NCI-H1417 (cell line): ENCODE results near the gene NDUFS2.

Experiments
- DNase-seq, 3 experiments: peaks; one replicate each; lab custom pipeline; 2025; lab: John Stamatoyannopoulos, UW

NDUFS2 gene

DNA sequence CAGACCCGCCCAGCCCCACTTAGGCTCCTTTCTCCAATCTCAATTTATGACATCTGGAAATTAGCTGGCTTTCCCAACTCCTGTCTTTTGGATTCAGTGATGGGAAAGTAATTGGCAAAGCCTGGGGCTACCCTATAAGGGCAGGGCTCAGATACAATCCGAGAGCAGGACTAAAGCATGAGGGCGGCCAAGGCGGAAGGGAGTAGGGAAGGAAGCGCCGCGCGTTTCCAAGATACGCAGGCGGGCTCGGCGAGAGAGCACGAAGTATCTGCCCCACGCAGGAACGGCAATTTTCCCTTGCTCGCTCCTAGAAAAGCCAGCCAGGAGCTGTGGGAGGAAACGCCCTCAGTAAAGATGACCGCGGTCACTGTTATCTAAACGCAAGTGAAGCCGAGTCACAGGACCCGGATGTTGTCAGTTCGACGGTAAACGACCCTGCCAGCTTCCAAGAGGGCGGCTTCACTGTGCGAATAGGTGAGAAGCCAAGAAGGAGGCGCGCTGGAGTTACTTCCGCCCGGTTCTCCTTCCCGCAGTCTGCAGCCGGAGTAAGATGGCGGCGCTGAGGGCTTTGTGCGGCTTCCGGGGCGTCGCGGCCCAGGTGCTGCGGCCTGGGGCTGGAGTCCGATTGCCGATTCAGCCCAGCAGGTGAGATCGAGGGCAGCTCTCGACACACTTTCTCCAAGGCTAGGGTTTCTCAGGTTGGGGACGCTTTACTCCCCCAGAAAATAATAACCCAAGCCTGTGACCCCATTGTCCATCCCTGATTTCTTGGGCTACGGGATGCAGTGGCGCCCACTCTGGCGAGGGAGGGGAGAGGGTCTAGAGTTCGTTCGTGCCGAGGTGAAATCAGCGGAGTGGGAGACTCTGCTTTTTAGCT lies at the start of gene NDUFS2:
Gene NDUFS2, plus strand, starts transcription at position 532 of the 877 bp plus-strand sequence. Its CDS starts 19 bp downstream, at position 551.
- DNase-seq: peak; percentile 97 to 100 (median 100)

DNA sequence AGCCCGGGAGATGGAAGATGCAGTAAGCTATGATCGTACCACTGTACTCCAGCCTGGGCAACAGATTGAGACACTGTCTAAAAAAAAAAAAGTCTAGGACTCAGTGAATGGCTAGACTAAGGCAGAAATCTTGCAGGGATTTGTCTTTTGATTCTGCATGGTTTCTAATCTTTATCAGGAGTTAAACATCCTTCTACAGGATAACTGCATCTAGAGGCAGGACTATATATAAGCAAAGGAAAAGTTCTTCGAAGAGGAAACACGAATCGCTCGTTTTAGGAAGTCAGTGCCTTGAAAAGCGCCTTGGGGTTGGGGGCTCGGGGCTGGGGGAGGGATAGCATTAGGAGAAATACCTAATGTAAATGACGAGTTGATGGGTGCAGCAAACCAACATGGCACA lies 49.0 kb upstream of the NDUFS2 start:
- peak in 1 of 3 experiments; percentile 39 for DNase-seq

DNA sequence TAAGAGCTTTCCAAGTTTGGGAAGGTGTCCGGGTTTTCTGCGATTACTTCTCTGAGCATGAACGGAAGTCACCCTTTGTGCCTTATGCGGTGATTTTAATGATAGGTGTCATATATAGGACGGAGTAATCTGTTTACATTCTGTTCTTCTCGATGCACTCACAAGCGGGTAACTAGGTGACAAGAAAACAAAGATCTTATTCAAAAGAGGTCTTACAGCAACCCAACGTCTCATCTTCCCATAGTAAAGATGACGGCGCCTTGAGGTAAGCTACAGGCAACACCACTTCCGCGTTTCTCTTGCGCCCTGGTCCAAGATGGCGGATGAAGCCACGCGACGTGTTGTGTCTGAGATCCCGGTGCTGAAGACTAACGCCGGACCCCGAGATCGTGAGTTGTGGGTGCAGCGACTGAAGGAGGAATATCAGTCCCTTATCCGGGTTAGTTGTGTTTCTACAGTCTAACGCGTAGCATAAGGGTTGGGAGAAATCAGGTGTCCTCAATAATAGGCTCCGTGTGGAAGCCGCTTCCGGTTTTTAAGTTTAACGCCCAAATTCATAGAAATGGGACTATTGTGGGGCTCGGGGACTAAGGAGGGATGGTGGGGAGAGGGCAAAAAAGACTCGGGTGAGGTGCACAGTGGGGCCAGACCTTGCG lies 48.4 kb upstream of the NDUFS2 start, which contains the start of gene UFC1:
Gene UFC1, plus strand, starts transcription at position 297 of the 656 bp plus-strand sequence. Its CDS starts 20 bp downstream, at position 317.
- peak; percentile 90 to 98 (median 94) for DNase-seq

DNA sequence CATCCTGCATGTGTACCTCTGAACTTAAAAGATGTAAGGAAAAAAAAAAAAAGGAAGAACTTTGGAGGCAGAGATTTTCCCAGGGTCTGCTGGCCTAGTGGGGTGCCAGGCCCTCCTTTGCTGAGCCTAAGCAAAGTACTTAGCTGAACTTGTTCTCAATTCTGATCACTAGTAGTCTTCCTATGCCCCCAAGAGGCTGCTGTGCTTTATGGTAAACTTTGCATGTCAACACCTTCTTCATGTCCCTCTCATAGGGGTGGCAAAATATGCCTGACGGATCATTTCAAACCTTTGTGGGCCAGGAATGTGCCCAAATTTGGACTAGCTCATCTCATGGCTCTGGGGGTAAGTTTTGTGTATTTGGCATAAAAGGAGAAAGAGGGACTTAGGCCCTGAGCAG lies 44.3 kb upstream of the NDUFS2 start:
- DNase-seq: no peak

DNA sequence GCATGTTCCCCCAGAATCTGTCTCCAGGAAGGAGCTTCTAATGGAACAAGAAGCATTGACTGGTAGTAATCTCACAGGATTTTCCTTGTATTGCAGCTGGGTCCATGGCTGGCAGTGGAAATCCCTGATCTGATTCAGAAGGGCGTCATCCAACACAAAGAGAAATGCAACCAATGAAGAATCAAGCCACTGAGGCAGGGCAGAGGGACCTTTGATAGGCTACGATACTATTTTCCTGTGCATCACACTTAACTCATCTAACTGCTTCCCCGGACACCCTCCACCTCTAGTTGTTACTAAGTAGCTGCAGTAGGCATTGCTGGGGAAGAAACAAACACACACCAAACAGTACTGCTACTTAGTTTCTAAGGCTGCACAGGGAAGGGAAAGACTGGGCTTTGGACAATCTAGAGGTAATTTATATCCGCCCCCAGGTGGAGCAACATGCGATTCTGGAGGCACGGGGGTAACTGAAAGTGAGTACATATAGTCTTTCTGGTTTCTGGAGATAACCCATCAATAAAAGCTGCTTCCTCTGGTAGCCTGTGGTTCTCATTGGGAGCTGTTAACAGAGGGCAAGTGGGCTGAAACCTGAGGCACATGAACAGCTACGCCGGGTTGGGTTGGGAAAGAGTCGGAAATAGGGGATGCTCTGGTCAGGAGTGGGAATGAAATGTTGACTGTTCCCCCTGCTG lies 43.7 kb upstream of the NDUFS2 start:
- DNase-seq: peak in 1 of 3 experiments; percentile 41

DNA sequence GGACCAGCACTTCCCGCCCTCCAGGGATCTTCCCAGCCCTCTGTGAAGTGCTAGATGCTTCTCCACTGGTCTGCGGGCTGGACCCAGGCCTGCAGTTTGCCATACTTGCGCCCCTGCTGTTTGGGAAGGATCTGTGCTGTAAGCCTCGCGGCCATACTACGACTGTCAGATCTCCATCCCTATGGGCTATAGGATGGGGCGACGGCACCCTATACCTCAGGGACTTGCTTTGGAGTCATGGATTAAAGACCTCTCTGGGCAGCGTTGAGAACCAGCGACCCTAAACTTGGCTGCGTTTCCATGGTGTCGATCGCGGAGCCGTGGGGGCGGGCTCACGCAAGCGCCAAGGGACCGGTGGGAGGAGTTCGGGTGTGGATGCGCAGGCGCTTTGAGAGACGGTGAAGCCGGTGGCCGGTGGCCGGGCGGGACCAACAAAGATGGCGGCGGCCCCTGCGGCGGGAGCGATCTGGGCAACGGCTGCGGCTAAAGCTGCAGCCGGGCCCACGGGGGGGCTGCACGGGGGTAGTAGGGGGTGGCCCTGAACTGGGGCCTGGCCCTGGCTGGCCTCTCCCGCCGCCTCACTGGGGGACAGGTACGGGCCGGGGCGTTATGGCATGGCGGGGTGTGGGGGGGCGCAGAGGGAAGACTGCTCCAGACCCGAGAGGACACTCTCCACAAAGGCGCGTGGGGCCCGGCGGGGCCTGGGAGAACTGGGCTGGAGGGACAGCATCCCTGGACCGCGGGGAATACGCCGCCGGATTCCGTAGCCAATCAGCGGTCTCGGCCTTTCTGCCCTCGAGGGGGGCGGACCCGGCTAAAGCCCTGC lies 42.9 kb upstream of the NDUFS2 start, which contains the start of gene USP21:
Gene USP21, plus strand, starts transcription at position 414 of the 826 bp plus-strand sequence. CDS start 1,141 bp downstream, outside the sequence.
- peak; percentile 91 to 99 (median 96) for DNase-seq

DNA sequence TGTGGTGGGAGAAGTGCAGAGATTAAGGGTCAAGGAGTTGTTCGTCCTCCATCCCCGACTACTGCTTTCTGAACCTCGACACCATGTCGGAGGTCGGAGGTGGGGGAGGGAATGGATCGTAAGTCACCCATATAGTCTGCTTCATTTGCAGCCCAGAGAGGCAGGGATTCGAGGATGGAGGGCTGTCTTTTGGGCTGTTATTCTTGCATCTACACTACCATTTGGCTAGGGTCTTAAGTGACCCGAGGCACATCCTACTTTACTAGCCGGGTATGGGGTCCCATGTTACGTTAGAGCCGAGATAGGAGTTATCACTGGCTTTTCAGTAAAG lies 42.3 kb upstream of the NDUFS2 start:
- DNase-seq: no peak

DNA sequence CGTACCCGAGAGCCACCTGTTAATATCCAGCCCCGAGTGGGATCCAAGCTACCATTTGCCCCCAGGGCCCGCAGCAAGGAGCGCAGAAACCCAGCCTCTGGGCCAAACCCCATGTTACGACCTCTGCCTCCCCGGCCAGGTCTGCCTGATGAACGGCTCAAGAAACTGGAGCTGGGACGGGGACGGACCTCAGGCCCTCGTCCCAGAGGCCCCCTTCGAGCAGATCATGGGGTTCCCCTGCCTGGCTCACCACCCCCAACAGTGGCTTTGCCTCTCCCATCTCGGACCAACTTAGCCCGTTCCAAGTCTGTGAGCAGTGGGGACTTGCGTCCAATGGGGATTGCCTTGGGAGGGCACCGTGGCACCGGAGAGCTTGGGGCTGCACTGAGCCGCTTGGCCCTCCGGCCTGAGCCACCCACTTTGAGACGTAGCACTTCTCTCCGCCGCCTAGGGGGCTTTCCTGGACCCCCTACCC lies 41.5 kb upstream of the NDUFS2 start:
- no peak for DNase-seq

DNA sequence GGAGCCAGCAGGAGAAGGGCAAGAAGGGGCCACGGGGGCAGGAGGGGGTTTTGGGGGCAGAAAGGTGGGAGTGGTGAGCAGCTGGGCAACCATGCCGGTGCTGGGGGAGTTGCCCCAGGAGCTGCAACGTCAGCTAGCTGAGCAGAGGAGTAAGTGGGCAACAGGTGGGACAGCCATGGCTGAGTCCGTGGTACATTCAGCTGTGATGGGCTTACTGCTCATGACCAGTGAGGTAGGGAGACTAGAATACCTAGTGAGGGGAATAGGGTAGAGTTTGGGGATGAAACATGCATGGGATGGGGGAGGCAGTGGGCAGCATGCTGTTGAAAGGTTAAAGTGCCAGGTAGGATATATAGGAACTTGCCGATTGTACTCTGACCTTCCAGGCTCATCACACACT lies 40.5 kb upstream of the NDUFS2 start:
- DNase-seq: no peak

DNA sequence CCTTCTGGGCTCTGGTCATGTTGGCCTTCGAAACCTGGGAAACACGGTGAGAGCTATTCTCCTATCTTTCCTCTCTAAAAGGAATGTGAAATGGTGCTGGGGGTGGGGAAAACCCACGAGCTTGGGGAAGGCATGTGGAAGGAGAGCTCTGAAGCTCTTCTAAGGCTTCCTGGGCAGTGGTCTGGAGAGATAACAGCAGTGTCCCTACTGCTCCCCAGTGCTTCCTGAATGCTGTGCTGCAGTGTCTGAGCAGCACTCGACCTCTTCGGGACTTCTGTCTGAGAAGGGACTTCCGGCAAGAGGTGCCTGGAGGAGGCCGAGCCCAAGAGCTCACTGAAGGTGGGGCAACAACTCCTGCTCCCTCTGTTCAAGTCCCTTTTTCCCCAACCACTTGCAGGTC lies 40.1 kb upstream of the NDUFS2 start:
- DNase-seq: no peak

DNA sequence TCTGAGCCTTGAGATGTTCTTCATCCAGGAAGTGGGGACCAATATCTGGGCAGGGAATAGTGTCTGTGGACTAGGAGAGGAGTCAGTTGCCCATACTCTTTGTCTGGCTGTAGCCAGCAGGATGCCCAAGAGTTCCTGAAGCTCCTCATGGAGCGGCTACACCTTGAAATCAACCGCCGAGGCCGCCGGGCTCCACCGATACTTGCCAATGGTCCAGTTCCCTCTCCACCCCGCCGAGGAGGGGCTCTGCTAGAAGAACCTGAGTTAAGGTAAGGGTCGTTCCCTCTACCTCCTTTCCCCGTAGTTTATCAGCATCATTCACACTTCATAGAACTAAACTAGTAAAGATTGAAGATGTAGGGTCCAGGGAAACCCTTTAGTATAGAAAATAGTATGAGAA lies 39.4 kb upstream of the NDUFS2 start:
- no peak for DNase-seq

DNA sequence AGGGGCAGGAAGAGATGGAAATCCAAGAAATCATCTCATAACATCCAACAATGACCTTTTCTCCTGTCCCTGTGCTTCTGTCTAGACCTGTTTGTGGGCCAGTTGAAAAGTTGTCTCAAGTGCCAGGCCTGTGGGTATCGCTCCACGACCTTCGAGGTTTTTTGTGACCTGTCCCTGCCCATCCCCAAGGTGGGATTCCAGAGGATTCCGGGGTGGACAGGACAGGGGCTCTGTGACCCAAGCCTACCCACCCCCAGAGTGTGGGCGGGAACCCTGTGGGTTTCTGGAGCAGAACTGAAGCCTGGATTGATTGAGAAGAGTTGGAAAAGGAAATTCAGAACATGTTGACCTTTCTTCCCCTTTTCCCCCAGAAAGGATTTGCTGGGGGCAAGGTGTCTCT lies 38.4 kb upstream of the NDUFS2 start:
- DNase-seq: no peak

DNA sequence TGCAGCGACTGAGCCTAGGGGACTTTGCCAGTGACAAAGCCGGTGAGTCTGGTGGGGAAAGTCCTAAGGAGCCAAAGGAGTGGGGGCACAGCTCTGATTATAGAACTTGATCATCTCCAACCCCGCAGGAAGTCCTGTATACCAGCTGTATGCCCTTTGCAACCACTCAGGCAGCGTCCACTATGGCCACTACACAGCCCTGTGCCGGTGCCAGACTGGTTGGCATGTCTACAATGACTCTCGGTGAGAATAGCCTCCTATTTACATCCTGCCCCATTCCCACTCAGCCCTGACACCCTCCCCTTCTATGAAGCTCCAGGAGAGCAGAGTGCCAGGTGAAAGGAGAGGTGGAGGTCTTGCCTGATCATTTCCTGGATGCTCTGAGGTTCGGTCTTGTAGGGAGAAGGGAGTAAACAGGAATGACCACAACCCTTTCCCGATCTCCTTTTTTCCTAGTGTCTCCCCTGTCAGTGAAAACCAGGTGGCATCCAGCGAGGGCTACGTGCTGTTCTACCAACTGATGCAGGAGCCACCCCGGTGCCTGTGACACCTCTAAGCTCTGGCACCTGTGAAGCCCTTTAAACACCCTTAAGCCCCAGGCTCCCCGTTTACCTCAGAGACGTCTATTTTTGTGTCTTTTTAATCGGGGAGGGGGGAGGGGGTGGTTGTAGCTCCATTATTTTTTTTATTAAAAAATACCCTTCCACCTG lies 37.1 kb upstream of the NDUFS2 start:
- no peak for DNase-seq

DNA sequence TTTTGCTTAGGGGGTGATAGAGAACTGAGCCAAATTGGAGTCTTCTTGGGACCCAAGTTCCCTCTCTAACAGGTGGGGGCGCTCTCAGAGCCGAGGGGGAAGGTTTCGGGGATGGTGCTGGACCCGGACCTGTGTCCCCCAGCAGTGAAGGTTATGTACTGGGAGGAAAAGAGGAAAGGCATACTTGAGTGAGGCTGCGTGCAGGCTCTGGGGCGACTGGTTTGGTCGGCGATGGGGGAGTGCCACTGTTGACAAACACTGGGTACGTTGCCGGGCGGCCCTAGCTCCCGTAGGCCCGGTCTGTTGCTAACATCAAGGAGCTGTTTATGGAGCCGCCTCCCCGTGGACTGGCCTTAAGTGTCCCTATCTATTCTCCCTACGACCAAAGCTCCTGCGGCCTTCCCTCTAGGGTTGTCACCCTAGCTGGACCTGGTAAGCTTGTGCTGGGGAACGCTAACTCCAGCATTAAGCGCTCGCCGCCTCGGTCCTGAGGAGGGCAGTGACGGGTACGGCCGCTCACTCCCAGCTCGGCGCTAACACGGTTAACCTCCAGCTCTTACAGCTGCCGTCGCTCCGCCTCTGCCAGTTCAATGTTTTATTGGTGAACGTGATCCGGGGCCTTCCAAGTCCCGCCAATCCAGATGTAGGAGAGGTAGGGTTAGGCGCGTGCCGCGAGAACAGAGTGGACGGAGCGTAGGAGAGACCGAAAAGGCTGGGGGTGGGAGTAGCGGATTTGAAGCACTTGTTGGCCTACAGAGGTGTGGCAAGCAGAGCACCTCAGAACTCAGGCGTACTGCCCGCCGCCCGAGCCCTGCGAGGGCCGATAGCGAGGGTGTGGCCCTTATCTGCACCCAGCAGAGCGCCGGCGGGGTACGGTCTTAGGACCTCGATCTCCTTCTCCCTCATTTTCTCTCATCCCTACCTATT lies 36.2 kb upstream of the NDUFS2 start, which contains the start of gene PPOX:
Gene PPOX, plus strand, starts transcription at position 685 of the 927 bp plus-strand sequence. CDS start 422 bp downstream, outside the sequence.
- peak; percentile 95 to 100 (median 99) for DNase-seq

DNA sequence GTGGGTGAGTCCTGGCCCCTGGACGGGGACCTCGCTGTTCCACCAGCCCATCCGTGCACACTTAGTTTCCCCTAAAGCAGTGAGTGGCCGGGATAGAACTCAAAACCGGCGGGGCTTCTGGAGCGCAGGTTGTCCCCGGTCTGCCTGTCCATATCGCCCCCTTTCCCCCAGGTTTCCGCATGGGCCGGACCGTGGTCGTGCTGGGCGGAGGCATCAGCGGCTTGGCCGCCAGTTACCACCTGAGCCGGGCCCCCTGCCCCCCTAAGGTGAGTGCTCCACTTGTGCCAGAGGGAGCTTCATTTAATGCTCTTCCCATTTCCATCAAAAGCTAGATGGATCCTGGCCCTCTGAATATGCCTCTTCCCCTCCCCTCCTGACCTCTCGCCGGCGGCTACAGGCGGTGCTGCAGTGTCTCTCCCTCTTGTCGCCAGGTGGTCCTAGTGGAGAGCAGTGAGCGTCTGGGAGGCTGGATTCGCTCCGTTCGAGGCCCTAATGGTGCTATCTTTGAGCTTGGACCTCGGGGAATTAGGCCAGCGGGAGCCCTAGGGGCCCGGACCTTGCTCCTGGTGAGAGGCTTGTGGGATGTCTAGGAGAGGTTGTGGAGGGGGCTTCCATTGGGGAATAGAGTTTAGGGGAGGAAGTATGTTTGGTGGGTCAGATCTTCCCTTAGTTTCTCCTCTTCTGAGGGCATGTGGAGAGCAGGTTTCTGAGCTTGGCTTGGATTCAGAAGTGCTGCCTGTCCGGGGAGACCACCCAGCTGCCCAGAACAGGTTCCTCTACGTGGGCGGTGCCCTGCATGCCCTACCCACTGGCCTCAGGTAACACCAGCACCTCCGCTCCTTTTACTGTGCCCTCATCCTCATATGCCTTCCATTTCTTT lies 35.3 kb upstream of the NDUFS2 start:
- DNase-seq: peak; percentile 32 to 64 (median 62)

DNA sequence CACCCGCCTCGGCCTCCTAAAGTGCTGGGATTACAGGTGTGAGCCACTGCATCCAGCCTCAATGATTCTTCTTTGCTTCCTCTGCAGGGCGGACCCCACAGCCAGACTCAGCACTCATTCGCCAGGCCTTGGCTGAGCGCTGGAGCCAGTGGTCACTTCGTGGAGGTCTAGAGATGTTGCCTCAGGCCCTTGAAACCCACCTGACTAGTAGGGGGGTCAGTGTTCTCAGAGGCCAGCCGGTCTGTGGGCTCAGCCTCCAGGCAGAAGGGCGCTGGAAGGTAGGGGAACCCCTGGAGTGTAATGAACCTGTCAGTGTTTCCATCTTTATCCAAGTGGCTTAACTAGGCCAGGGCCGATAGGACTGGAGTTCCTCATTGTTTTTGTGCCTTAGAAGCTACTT lies 33.3 kb upstream of the NDUFS2 start:
- no peak for DNase-seq

DNA sequence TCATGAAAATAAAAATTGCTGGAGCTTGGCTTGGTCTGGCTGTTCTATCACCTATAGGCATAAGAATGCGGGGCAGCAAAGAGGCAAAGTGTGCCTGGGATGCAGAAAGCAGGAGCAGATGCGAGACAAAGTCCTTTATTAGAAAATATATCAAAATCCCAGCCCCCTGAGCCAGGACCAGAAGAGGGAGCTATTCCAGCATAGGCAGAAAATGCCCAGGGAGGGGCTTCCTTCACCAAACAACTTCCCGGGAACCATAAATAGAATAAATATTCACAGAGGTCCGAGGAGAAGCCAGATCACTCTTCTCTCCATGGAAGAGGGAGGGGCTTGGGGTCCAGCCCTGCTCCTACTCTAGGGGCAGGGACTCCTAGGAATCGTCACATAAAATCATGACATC lies 31.0 kb upstream of the NDUFS2 start:
- no peak for DNase-seq

DNA sequence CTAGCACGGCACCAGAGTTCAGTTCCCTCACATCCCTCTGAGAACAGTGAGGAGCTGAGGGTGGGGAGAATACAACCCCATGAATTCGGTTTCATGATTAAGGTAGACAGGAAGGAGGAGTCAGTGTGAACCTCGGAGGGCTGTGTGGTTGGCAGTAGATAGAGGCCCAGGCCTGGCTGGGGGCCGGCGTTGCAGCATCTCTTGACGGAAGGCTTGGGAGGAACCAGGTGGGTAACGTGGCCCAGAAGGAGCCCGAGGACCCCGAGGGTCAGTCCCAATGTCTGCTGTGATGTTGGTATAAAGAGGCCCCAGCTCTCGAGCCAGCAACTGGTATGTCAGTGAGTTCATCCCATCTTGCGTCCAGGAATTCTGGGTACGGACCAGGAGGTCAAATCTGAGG lies 30.5 kb upstream of the NDUFS2 start:
- no peak for DNase-seq

DNA sequence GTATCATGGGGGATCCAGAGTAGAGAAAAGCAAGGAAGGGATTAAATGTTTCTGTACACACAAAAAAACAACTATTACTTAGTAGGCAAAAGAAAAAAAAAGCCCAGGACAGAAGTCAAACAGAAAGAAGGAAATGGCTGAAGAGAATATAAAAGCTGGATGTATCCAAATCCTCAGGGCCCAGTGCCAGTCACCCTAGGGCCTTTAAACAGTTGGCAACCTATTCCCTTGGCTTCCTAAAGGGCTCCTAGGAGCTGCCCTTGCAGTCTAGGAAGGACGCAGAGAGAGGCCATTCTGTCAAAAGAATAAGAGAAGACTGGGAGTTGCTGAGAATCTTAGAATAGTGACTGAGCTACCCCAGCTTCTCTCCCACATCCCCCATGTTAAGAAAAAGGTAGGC lies 29.8 kb upstream of the NDUFS2 start:
- no peak for DNase-seq
